ENCODE results near the gene NTN1. TPM values are rescaled to one million over a fixed set of nuclear protein-coding genes. Genes with fewer than 3 reads are reported as not detected.

NTN1 gene
- total RNA-seq, 4 donors from 2014 or later, result 15.9 to 31.0 (median 25.0) TPM

GRCh38 chr17:9203771-9204425 is 182.6 kb downstream of the NTN1 start:
- Histone ChIP-seq H3K27ac (no peak overlapping the region), H3K4me1 (peaks cover 0 to 13% (median 11%) of the 10 kb centered on the region in 4 donors), H3K36me3 (no peaks in the 10 kb centered on the region), H3K27me3 (no peaks in the 10 kb centered on the region), H3K9me3 (no peaks in the 10 kb centered on the region), H3K4me3 (no peak overlapping the region)
- TF ChIP-seq EP300 (IDR thresholded peaks at IDR 0.05) (no peak), POLR2A (IDR thresholded peaks at IDR 0.05) (no peak), CTCF (IDR thresholded peaks at IDR 0.05) (no peak)
- DNase-seq (ENCODE audit: low spot score in 2 of 2), result no peak
- 87 to 91% methylated on average over 3 of the region's 3 CpGs for WGBS, 2 donors

- Histone ChIP-seq H3K36me3 (no peaks in the 10 kb centered on the region), H3K4me3 (no peak overlapping the region), H3K9me3 (no peaks in the 10 kb centered on the region), H3K4me1 (peaks cover 0 to 13% (median 11%) of the 10 kb centered on the region in 4 donors), H3K27ac (no peak overlapping the region), H3K27me3 (no peaks in the 10 kb centered on the region)
- WGBS, 2 donors, result 70 to 90% methylated on average over 5 of the region's 5 CpGs
- no peak for TF ChIP-seq CTCF (IDR thresholded peaks at IDR 0.05)
- no peak for TF ChIP-seq POLR2A (IDR thresholded peaks at IDR 0.05)
- no peak for TF ChIP-seq EP300 (IDR thresholded peaks at IDR 0.05)
- no peak for DNase-seq (ENCODE audit: low spot score in 2 of 2)
Observed at GRCh38 chr17:9204637-9205329, 183.5 kb downstream of the NTN1 start.

- Histone ChIP-seq H3K36me3 (no peaks in the 10 kb centered on the region), H3K9me3 (no peaks in the 10 kb centered on the region), H3K27ac (peak overlapping the region in 1 of 4 donors; percentile 25), H3K4me1 (peaks cover 0 to 13% (median 11%) of the 10 kb centered on the region in 4 donors), H3K4me3 (no peak overlapping the region), H3K27me3 (no peaks in the 10 kb centered on the region)
- 59 to 73% methylated on average over 14 of the region's 14 CpGs for WGBS, 2 donors
- TF ChIP-seq EP300 (IDR thresholded peaks at IDR 0.05) (no peak), POLR2A (IDR thresholded peaks at IDR 0.05) (no peak), CTCF (IDR thresholded peaks at IDR 0.05) (no peak)
- no peak for DNase-seq (ENCODE audit: low spot score in 2 of 2)
Observed at GRCh38 chr17:9205520-9206409, 184.5 kb downstream of the NTN1 start.

GRCh38 chr17:9206410-9206703 is 185.0 kb downstream of the NTN1 start:
- H3K9me3 ChIP-seq, result no peaks in the 10 kb centered on the region
- TF ChIP-seq POLR2A (IDR thresholded peaks at IDR 0.05) (no peak), CTCF (IDR thresholded peaks at IDR 0.05) (no peak), EP300 (IDR thresholded peaks at IDR 0.05) (no peak)

More at GRCh38 chr17:9206410-9206703, 185.0 kb downstream of the NTN1 start:
- Histone ChIP-seq H3K36me3 (no peaks in the 10 kb centered on the region), H3K27me3 (no peaks in the 10 kb centered on the region), H3K4me3 (peak overlapping the region in 1 of 4 donors; percentile 0), H3K27ac (peak overlapping the region in 2 of 4 donors; percentile 3 to 25), H3K4me1 (peaks cover 0 to 13% (median 11%) of the 10 kb centered on the region in 4 donors)
- DNase-seq (ENCODE audit: low spot score in 2 of 2), result no peak
- WGBS, 2 donors, result 22 to 60% methylated on average over 4 to 8 of the region's 8 CpGs
